ENCODE data around the gene RAB11FIP3.
"Not testable (repeated sequence)": the region's sequence is repeated elsewhere in the genome, so short reads cannot be mapped to it uniquely, and the experiment has no call there.

Gene RAB11FIP3

GRCh38 chr16:450785-451512, 25.5 kb downstream of the RAB11FIP3 start:
- no peak for DNase-seq (ENCODE audit: low spot score in 2 of 2)

DNA sequence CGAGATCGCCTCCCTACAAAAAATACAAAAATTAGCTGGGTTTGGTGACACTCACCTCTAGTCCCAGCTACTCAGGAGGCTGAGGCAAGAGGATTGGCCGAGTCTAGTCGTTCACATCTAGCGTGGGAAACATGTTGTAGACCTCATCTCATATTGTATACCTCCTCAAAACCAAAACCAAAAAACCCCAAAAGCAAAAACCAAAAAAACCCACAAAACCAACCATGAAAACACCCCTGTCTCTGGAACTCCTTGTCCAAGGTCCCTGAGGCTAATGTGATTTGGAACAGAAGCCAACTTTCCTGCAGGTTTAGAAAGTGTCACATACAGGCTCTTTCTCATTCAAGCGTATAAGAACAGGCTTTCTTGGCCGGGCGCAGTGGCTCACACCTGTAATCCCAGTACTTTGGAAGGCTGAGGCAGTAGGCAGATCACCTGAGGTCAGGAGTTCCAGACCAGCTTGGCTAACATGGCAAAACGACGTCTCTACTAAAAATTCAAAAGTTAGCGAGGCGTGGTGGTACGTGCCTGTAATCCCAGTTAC, 29.0 kb downstream of the RAB11FIP3 start:
- no peaks in the 10 kb centered on the region for H3K36me3 ChIP-seq (replicated peaks)
- no peak for DNase-seq (ENCODE audit: low spot score in 2 of 2)
- no peak overlapping the region for H3K4me3 ChIP-seq
- peaks cover 6% of the 10 kb centered on the region for H3K4me1 ChIP-seq
- in situ Hi-C loops (cut with MboI; ENCODE audit: low sequenced_read_pairs) = no loop called here
- H3K9me3 ChIP-seq = no peaks in the 10 kb centered on the region
- H3K27me3 ChIP-seq (ENCODE audit: low read depth) = no peaks in the 10 kb centered on the region

More at GRCh38 chr16:450785-451512, 25.5 kb downstream of the RAB11FIP3 start:
- in situ Hi-C loops (cut with MboI; ENCODE audit: low sequenced_read_pairs) = no loop called here
- Histone ChIP-seq H3K4me3 (no peak overlapping the region), H3K36me3 (replicated peaks) (no peaks in the 10 kb centered on the region), H3K27me3 (ENCODE audit: low read depth) (no peaks in the 10 kb centered on the region), H3K4me1 (peaks cover 3% of the 10 kb centered on the region), H3K9me3 (no peaks in the 10 kb centered on the region)

DNA sequence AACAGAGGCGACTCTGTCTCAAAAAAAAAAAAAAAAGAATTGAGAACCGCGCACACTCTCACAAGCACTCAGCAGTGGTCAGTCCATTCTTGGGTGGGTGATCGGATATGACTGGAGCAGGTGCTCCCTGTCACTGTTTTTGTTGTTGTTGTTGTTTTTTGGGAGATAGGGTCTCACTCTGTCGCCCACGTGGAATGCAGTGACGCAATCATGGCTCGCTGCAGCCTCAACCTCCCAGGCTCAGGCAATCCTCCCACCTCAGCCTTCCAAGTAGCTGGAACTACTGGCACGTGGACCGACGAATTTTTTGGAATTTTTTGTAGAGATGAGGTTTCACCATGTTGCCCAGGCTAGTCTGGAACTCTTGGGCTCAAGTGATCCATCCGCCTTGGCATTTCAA, 30.0 kb downstream of the RAB11FIP3 start:
- in situ Hi-C loops (cut with MboI; ENCODE audit: low sequenced_read_pairs) = no loop called here
- H3K4me1 ChIP-seq = peaks cover 3% of the 10 kb centered on the region
- H3K36me3 ChIP-seq (replicated peaks) = no peaks in the 10 kb centered on the region

GRCh38 chr16:456891-457483, 31.5 kb downstream of the RAB11FIP3 start:
- H3K4me3 ChIP-seq = no peak overlapping the region

More for the DNA sequence above, 30.0 kb downstream of the RAB11FIP3 start:
- no peak for DNase-seq (ENCODE audit: low spot score in 2 of 2)
- Histone ChIP-seq H3K9me3 (no peaks in the 10 kb centered on the region), H3K4me3 (no peak overlapping the region), H3K27me3 (ENCODE audit: low read depth) (no peaks in the 10 kb centered on the region)

DNA sequence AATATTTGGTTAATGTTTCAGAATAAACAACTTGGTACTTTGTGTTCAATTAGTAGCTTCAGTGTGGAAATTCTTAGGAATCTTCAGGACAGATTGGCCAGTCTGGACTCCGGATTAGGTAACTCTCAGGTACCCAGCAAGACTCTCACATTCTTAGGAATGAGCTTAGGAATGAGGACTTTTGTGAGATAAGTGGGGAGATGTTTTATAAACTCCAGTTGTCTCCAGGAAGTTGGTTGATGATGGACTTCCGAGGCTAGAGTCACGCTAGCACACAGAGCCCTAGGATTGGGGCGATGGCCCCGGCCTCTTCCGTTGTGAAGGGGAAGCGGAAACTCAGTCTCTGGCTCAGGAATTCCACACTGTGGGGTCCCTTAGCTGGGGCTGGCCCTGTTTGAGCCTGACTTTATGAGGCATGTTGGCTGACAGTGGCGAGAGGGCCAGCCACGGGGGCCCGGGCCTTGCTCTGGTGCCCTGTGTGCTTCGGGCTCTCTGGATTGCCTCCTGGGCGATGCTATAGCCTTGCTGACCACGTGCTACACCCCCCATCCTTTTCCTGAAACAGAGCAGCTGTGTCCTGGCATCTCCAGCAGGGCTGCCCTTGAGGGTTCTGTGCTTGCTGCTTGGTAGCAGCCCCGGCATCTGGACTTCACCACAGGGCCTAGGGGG, 32.4 kb downstream of the RAB11FIP3 start:
- no peaks in the 10 kb centered on the region for H3K9me3 ChIP-seq
- H3K4me1 ChIP-seq = peaks cover 3% of the 10 kb centered on the region; the same call in 1 of the 2 replicates
- H3K4me3 ChIP-seq = no peak overlapping the region
- no peaks in the 10 kb centered on the region; the same call in 1 of the 2 replicates for H3K36me3 ChIP-seq (replicated peaks)
- no peak for DNase-seq (ENCODE audit: low spot score in 2 of 2)
- no peaks in the 10 kb centered on the region for H3K27me3 ChIP-seq (ENCODE audit: low read depth)
- in situ Hi-C loops (cut with MboI; ENCODE audit: low sequenced_read_pairs) = no loop called here

More at GRCh38 chr16:456891-457483, 31.5 kb downstream of the RAB11FIP3 start:
- Histone ChIP-seq H3K4me1 (peaks cover 3% of the 10 kb centered on the region; the same call in 1 of the 2 replicates), H3K27me3 (ENCODE audit: low read depth) (no peaks in the 10 kb centered on the region), H3K36me3 (replicated peaks) (no peaks in the 10 kb centered on the region; the same call in 1 of the 2 replicates), H3K9me3 (no peaks in the 10 kb centered on the region)
- peak; percentile 31 to 43 for DNase-seq (ENCODE audit: low spot score in 2 of 2)
- in situ Hi-C loops (cut with MboI; ENCODE audit: low sequenced_read_pairs) = no loop called here

GRCh38 chr16:459761-460160, 34.3 kb downstream of the RAB11FIP3 start:
- no peaks in the 10 kb centered on the region for H3K27me3 ChIP-seq (ENCODE audit: low read depth)
- no peak overlapping the region for H3K4me3 ChIP-seq
- H3K4me1 ChIP-seq = peaks cover 3% of the 10 kb centered on the region; the same call in 1 of the 2 replicates
- H3K9me3 ChIP-seq = no peaks in the 10 kb centered on the region
- no peaks in the 10 kb centered on the region; the same call in 1 of the 2 replicates for H3K36me3 ChIP-seq (replicated peaks)
- in situ Hi-C loops (cut with MboI; ENCODE audit: low sequenced_read_pairs) = no loop called here
- no peak for DNase-seq (ENCODE audit: low spot score in 2 of 2)

DNA sequence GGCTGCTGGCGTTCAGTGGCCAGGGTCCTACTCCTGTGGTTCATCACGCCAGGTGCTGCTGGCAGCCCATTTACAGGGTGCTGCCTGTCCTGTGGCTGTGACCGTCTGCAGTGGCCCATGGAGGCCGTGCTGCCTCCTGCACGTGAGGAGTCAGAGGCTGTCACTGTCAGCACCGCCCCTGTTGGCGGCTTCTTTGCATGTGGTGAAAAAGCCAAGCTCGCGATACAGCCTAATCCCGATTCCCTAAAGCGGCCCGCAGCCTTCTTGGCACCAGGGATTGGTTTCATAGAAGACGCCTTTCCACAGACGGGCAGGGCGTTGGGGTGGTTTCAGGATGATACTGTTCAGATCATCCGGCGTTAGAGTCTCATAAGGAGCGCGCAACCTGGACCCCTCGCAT, 35.3 kb downstream of the RAB11FIP3 start:
- Histone ChIP-seq H3K27me3 (ENCODE audit: low read depth) (no peaks in the 10 kb centered on the region), H3K4me1 (peaks cover 3% of the 10 kb centered on the region; the same call in 1 of the 2 replicates), H3K36me3 (replicated peaks) (no peaks in the 10 kb centered on the region; the same call in 1 of the 2 replicates), H3K4me3 (no peak overlapping the region), H3K9me3 (no peaks in the 10 kb centered on the region)
- in situ Hi-C loops (cut with MboI; ENCODE audit: low sequenced_read_pairs) = no loop called here
- no peak for DNase-seq (ENCODE audit: low spot score in 2 of 2)

GRCh38 chr16:463071-463470, 37.6 kb downstream of the RAB11FIP3 start:
- no peaks in the 10 kb centered on the region for H3K27me3 ChIP-seq (ENCODE audit: low read depth)
- in situ Hi-C loops (cut with MboI; ENCODE audit: low sequenced_read_pairs) = no loop called here
- no peak overlapping the region for H3K4me3 ChIP-seq
- H3K4me1 ChIP-seq = no peaks in the 10 kb centered on the region
- DNase-seq (ENCODE audit: low spot score in 2 of 2) = no peak
- no peaks in the 10 kb centered on the region; the same call in 1 of the 2 replicates for H3K36me3 ChIP-seq (replicated peaks)
- H3K9me3 ChIP-seq = no peaks in the 10 kb centered on the region

DNA sequence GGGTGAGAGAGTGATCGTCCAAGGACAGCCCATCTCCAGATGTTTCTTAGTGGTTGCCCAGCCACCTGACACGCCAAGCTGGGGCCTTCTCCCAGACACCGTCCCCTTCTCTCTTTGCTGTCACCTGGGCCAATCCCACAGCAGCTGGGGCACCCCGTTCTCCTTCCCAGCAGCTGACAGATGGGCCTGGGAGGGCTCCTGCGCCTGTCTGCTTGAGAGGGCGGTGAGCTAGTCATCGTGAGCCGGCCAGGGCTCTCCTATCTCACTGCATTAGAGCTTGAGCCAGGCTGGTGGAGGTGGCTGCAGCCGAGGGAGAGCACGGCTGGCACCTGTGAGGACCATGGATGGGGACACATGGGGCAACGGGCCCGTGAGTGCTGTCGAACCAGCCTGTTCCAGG, 41.2 kb downstream of the RAB11FIP3 start:
- no peaks in the 10 kb centered on the region for H3K4me1 ChIP-seq
- in situ Hi-C loops (cut with MboI; ENCODE audit: low sequenced_read_pairs) = no loop called here
- no peaks in the 10 kb centered on the region for H3K27me3 ChIP-seq (ENCODE audit: low read depth)
- no peaks in the 10 kb centered on the region for H3K9me3 ChIP-seq
- no peak for DNase-seq (ENCODE audit: low spot score in 2 of 2)
- H3K4me3 ChIP-seq = no peak overlapping the region
- H3K36me3 ChIP-seq (replicated peaks) = no peaks in the 10 kb centered on the region; the same call in 1 of the 2 replicates

GRCh38 chr16:467249-467871, 41.9 kb downstream of the RAB11FIP3 start:
- H3K9me3 ChIP-seq; H3K27me3 ChIP-seq (ENCODE audit: low read depth); in situ Hi-C loops (cut with MboI; ENCODE audit: low sequenced_read_pairs); H3K36me3 ChIP-seq (replicated peaks); H3K4me1 ChIP-seq; H3K4me3 ChIP-seq; DNase-seq (ENCODE audit: low spot score in 2 of 2): not testable (repeated sequence)

DNA sequence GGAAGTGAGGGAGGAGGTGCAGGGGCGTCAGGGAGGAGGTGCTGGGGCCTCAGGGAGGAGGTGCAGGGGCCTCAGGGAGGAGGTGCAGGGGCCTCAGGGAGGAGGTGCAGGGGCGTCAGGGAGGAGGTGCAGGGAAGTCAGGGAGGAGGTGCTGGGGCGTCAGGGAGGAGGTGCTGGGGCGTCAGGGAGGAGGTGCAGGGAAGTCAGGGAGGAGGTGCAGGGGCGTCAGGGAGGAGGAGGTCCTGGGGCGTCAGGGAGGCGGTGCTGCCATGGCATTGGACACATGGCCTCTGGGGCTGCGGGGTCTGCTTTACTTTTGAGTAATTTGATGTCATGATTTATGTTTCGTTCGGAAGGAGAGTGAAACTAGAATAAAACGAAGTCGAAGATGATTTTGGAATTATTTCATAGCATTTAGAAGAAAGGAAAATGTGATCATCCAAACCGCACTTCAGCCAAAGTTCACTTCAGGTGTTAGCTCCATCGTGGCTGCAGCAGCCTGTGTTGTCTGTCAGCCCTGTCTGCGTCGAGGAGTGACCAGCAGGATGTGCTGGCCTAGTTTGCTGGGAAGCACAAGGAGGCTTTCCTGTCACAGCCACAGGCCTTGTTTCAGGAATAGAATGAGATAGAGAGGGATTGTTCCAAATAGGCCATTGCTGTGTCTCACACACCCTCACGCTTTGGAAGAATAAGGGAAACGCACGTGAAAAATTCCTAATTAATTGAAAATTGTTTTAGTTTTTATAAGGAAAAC, 42.8 kb downstream of the RAB11FIP3 start:
- Histone ChIP-seq H3K4me1 (no peaks in the 10 kb centered on the region), H3K9me3 (no peaks in the 10 kb centered on the region), H3K27me3 (ENCODE audit: low read depth) (no peaks in the 10 kb centered on the region), H3K36me3 (replicated peaks) (no peaks in the 10 kb centered on the region), H3K4me3 (no peak overlapping the region)
- in situ Hi-C loops (cut with MboI; ENCODE audit: low sequenced_read_pairs) = no loop called here
- DNase-seq (ENCODE audit: low spot score in 2 of 2) = no peak

DNA sequence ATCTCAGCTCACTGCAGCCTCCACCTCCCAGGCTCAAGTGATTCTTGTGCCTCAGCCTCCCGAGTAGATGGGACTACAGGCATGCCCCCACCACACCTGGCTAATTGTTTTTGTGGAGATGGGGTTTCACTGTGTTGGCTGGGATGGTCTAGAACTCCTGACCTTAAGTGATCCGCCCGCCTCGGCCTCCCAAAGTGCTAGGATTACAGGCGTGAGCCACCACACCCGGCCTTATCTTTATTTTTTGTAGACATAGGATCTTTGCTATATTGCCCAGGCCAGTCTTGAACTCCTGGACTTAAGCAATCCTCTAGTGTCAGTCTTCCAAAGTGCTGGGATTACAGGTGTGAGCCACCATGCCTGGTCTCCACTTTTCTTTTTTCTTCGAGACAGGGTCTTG, 44.0 kb downstream of the RAB11FIP3 start:
- H3K9me3 ChIP-seq; DNase-seq (ENCODE audit: low spot score in 2 of 2); H3K27me3 ChIP-seq (ENCODE audit: low read depth); H3K36me3 ChIP-seq (replicated peaks); H3K4me1 ChIP-seq; in situ Hi-C loops (cut with MboI; ENCODE audit: low sequenced_read_pairs); H3K4me3 ChIP-seq: not testable (repeated sequence)

DNA sequence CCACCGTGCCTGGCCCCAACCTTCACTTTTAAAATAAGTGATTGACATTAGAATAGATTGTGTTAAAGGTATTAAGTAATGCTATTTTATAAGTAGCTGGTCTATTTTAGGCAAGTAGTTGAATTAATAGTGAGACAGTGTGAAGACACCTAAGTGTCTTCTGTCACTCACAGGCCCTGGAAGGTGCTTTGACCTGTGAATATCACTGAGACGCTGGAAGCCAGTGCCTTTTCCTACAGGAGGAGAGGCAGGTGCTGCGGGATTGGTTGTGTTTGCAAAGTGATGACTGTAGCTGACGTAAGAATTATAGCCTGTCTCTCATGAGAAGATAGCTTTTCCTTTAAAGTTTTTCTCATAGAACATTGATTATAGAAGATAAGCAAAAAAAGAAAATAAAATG, 45.0 kb downstream of the RAB11FIP3 start:
- in situ Hi-C loops (cut with MboI; ENCODE audit: low sequenced_read_pairs) = no loop called here
- Histone ChIP-seq H3K27me3 (ENCODE audit: low read depth) (no peaks in the 10 kb centered on the region), H3K4me3 (no peak overlapping the region), H3K9me3 (no peaks in the 10 kb centered on the region), H3K4me1 (no peaks in the 10 kb centered on the region), H3K36me3 (replicated peaks) (0 out of 2 replicates have a peak, but pooled peaks cover 3% of the 10 kb centered on the region)
- DNase-seq (ENCODE audit: low spot score in 2 of 2) = no peak
